ENCODE data around the gene HK3.
"Not testable (repeated sequence)": the region's sequence is repeated elsewhere in the genome, so short reads cannot be mapped to it uniquely, and the experiment has no call there.

The HK3 gene

DNA sequence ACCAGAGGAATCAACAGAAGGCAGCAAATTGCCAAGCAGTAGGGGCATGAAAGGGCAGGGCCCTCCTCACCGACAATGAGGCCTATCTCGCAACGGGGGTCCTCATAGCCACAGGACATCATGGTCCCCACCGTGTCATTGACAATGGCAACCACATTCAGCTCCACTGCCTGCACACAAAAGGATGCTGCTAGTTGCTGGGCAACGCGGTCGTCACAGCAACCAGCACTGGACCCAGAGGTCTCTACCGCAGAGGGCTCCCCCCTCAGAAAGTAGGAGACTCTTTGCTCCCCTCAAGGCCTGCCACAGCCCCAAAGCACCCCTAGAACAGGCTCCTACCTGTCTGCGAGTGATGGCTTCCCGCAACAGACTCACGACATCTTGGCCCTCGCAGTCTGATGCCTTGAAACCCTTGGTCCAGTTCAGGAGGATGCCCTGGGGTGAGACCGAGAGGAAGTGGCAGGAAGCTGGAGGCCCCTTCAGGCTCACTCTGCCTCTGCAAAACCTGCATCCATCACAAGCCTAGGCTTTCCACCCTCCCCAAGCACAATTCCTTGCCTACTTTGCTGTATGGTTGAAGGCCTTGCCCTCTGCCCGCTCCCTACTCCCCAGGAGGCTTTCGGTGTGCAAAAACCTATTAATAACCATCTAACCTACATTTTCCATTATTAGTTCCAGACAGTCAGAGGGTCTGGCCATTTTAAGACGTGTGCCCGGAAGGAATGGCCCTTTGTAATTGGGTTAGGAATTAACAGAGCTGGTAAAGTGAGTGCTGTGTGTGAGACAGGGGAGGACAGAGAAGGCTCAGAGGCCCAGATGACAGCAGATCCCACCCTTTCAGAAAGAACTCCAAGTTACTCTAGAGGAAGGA is 15.2 kb downstream of the HK3 start:
- DNase-seq (ENCODE audit: low read depth in 2 of 3, low spot score in 2 of 3) = no peak

DNA sequence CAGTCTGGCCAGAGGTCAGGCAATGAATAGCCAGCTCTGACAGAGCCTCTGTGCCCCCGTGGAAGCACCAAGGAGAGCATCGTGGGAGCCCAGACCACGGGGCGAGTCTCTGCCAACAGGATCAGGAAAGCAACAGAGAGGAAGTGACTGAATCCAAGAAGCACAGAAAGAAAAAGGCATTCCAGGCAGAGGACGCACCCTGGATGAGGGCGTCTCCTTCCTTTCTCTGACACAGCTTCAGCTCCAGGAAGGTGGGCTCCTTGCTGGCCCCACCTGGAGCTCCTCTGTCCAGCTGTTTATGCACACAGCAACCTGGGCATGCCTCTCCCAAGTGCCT is 16.6 kb downstream of the HK3 start:
- no peak for DNase-seq (ENCODE audit: low read depth in 2 of 3, low spot score in 2 of 3)

DNA sequence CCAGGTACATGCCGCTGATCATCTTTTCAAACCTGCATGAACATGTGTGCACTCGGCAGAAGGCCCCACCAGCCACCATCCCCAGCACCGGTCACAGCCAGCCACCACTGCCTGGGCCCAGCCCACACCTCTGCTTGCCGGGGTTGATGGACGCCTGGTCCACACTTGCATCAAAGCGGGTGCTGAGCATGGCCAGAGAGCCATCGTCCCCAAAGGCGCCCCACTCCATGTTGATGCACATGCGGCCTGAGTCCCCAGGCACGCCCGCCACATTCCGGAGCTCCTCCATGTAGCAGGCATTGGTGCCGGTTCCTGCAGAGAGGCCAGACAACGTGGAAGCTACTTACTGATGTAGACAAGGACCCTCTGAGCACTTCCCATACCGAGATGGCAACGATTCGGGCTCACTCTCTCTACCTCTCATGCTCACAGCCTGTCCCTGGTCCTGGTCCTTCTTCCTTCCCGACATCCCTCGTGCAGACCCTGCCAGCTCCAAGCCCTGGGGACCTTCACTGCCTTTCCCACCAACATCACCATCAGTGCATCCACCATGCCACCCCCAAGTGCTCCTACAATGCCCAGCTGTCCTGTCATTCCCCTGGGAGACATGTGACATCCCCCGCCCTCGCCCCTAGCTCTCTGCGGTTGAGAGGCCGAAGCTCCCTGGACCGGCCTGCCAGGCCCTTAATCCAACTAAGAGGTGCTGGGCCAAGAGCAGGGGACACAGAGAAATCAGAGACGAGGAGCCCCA is 17.2 kb downstream of the HK3 start:
- DNase-seq (ENCODE audit: low read depth in 2 of 3, low spot score in 2 of 3) = no peak

DNA sequence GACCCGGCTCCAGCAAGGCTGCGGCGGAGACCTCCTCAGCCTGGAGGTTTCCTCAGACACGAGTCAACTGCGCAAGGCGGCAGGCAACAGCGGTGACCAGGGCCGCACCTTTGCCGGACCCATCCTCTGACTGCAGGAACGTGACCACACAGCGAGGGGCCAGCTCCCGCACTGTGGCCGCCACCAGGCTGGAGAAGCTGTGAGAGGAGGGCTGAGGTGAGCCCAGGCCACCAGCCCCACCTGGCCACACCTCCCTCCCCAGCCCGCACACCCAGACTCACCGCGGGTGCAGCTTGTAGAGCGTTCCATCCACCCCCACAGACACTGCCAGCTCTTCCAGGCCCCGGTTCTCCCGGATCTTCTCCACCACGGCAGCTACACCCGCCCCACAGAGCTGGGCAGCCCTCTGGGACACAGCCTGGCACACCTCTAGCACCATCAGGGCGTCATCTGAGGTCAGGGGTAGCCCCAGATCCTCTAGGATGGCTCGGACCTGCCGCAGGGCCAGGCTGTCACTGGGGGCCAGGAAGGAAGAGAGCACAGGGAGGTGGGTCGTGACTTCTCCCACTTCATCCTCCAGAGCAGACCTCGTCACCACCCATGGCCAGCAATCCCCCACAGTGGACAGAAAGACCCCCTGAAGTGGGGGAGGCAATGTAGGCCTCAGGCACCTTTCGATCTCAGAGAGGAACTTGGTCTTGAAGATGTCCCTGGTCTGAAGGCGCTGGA is 18.0 kb downstream of the HK3 start:
- no peak for DNase-seq (ENCODE audit: low read depth in 2 of 3, low spot score in 2 of 3)

DNA sequence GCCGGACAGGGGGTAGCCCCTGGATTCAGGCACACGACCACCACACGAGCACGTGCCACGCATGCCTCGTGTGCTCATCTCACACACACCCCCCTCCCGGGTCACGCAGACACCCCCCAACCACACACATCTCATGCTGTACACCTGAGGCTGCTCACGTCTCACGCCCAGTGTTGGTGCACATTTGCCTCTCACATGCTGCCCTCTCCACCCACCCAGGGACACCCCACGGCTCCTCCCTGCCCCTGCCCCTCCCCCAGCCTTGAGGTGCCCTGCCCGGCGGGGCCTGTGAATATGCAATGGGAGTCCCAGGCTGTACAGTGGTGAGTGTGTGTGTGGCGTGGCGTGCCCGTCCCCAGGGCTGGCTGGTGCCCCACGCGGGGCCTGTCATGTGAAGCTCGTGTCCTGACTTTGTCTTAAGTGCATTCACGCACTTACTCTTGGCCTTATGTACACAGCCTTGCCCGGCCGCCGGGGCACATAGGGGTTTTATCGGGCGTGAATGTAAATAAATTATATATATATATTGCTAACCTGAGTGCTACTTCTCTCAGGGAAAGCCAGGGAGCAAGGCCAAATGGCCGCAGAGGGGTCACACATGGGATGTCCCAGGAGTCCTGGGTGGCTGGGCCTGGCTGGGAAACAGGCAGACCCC is 18.7 kb downstream of the HK3 start:
- DNase-seq (ENCODE audit: low read depth in 2 of 3, low spot score in 2 of 3) = no peak

DNA sequence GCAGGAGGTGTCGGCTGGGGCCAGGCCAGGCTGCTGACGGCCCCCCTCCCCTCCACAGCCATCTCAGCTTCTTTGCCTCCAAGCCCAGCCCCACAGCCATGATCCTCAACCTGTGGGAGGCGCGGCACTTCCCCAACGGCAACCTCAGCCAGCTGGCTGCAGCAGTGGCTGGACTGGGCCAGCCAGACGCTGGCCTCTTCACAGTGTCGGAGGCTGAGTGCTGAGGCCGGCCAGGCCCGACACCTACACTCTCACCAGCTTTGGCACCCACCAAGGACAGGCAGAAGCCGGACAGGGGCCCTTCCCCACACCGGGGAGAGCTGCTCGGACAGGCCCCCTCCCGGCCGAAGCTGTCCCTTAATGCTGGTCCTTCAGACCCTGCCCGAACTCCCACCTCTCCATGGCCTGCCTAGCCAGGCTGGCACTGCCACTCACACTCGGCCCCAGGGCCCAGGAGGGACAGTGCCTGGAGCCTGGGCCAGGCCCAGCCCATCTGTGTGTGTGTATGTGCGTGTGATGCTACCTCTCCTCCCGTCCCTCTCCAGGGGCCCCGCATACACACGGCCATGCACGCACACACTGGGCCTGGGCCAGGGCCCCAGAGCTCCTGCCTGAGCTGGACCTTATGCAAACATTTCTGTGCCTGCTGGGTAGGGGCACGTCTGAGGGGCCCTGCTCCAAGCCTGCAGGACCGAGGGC is 19.3 kb downstream of the HK3 start:
- no peak for DNase-seq (ENCODE audit: low read depth in 2 of 3, low spot score in 2 of 3)

DNA sequence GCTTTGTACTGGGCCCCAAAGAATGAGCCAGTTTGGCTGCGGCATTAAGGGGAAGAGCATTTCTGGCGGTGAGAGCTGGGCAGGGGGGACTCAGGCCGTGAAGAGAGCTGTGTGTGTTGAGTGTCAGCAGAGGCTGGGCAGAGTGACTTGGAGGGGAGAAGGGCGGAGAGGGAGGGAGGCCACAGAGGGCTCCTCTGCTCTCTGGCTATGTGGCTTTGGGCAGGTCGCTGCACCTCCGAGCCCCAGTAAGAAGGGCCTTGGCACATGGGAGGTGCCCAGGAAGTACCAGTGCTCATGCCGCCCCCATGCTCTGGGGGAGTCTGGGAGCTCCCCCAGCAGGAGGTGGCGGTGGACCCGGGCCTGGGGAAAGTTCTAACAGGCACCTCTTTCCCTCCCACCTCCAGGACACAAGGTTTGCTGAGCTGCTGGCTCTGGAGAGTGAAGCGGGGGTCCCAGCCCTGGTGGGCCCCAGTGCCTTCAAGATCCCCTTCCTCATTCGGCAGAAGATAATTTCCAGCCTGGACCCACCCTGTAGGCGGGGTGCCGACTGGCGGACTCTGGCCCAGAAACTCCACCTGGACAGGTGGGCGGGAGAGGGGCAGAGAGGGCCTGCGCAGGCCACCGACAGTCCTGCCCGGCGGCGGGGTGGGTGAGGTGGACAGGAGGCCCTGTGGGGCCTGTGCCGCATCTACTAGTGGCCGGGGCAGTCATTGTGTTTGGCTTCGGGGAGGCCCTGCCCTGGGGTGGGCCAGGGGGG is 20.1 kb downstream of the HK3 start:
- DNase-seq (ENCODE audit: low read depth in 2 of 3, low spot score in 2 of 3) = no peak

DNA sequence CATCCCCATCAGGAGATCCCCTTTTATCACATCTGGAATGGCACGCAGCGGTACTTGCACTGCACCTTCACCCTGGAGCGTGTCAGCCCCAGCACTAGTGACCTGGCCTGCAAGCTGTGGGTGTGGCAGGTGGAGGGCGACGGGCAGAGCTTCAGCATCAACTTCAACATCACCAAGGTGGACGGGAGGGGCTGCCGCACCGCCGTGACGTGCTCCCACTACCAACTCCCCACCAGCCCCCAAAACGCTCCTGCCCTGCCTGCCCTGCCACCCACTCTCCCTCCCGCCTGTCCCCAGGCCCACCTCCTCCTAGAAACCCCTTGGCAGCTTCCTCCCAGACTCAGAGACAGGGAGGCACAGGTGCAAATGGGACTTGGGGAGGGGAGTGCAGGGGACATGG is 20.7 kb downstream of the HK3 start:
- DNase-seq (ENCODE audit: low read depth in 2 of 3, low spot score in 2 of 3) = no peak

DNA sequence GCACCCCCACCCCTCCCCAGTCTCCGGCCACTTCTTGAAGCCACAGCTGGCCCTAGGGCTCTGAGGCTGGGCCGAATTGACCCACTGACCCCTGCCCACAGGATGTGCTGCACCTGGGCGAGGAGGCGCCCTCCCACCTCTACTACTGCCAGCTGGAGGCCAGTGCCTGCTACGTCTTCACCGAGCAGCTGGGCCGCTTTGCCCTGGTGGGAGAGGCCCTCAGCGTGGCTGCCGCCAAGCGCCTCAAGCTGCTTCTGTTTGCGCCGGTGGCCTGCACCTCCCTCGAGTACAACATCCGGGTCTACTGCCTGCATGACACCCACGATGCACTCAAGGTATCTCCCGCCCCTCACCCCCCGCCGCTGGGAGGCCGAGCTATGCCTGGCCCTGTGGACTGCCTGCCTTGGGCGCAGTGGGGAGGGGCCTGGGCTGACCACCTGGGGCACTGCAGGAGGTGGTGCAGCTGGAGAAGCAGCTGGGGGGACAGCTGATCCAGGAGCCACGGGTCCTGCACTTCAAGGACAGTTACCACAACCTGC is 21.3 kb downstream of the HK3 start:
- DNase-seq (ENCODE audit: low read depth in 2 of 3, low spot score in 2 of 3) = no peak

DNA sequence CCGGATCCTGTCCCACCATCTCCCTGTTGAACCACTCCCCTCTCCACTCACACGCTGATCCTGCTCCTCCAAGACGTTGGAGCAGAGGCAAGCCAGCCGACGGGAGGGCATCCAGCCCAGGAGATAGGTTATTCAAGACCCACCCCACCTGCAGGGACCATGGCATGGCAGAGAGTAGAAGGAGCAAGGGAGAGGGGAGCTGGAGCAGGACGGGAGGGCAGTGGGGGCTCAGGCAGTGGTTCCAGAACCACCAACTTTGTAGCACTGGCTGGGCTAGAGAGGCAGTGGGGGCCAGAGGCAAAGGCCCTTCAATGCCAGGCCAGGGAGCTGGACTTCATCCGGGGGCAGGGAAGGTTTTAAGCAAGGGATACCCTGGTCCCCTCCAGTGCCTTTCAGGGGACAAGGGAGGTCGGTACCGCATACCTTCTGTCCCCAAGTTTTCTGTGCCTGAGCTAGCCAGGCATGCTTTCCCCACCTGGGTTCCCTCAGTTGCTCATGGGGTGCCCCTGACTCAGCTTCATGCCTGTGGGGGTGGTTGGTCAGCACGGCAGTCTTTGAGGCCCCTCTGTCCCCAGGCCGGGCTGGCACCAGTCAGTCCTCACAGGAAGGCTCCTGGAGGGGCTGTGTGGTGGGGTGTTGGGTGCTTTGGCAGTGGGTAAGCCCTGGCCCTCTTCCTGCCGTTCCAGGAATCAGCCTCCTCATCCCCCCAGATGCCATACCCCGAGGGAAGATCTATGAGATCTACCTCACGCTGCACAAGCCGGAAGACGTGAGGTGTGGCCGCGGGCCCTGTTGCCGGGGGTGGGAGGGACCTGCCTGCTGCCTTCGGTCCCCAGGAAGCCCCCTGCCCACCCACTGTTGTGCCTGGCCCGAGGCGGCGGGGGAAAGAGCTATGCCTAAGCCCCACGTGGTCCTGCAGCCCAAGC is 22.4 kb downstream of the HK3 start:
- no peak for DNase-seq (ENCODE audit: low read depth in 2 of 3, low spot score in 2 of 3)

DNA sequence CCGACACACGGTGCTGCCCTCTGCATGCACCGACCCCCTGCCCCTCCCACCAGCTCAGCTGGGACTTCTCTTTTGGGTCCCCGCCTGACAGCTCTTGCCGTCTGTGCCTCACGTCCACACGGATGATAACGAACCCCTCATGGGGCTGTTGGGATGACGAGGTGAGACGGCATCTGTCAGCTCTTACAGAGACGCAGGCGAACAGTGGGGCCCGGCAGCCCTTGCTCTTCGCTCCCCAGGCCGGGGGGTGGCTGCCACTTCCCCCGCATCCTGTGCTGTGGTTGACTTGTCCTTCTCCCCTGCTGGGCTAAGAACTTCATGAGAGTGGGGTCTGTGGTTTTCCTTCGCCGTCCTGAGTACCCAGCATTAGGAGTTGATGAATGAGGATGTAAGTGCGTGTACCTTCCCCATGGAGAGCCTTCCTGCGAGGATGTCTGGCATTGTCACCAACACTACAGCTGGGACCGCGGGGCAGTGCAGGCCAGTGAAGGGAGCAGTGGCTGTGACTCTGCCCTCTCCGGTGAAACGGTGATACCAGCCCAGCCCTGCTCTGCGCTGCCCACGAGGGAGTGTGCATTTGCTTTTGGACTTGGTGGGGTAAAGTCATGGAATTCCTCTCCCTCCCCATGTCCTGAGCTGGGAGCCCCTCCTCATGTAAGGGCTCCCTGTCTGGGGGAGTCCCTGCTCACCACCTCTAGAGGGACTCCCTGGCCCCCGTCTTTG is 23.2 kb downstream of the HK3 start:
- DNase-seq (ENCODE audit: low read depth in 2 of 3, low spot score in 2 of 3) = no peak

DNA sequence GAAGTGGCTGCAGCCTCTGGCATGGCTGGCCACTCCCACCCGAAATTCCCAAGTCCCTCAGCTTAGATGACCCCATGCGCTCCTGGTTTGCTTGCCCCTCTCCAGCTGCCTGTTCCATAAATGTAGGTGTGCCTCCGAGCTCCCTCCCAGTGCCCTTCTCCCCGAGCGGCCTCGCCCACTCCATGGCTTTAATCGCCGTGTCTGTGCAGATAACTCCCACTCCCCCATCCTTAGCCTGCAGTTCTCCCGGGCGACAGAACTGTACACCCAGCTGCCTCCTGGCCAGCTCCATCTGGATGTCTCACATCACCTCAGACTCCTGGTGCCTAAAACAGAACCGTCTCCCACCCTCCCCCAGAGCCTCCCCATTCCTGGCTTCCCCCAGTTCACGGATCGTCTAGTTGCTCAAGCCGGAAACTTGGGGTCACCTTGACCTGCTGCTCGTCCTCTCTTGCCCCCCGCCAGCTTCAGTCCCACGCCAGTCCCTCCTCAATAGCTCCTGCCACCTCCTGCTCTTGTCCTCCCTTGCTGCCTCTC is 24.1 kb downstream of the HK3 start:
- no peak for DNase-seq (ENCODE audit: low read depth in 2 of 3, low spot score in 2 of 3)

DNA sequence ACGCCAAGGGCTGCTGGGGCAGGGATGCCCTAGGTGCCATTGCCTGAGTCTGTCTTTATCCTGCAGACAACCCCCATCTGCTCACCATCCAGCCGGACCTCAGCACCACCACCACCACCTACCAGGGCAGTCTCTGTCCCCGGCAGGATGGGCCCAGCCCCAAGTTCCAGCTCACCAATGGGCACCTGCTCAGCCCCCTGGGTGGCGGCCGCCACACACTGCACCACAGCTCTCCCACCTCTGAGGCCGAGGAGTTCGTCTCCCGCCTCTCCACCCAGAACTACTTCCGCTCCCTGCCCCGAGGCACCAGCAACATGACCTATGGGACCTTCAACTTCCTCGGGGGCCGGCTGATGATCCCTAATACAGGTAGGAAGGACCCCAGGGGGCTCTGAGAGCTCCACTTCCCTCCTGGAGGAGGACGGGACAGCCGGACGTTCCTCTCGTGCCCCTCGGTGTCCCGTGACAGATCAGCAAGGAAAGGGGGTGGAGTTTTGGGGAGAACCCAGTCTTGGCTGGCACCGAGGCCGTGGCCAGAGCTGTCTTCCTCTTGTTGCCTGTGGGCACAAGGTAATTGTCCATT is 24.9 kb downstream of the HK3 start:
- no peak for DNase-seq (ENCODE audit: low read depth in 2 of 3, low spot score in 2 of 3)

DNA sequence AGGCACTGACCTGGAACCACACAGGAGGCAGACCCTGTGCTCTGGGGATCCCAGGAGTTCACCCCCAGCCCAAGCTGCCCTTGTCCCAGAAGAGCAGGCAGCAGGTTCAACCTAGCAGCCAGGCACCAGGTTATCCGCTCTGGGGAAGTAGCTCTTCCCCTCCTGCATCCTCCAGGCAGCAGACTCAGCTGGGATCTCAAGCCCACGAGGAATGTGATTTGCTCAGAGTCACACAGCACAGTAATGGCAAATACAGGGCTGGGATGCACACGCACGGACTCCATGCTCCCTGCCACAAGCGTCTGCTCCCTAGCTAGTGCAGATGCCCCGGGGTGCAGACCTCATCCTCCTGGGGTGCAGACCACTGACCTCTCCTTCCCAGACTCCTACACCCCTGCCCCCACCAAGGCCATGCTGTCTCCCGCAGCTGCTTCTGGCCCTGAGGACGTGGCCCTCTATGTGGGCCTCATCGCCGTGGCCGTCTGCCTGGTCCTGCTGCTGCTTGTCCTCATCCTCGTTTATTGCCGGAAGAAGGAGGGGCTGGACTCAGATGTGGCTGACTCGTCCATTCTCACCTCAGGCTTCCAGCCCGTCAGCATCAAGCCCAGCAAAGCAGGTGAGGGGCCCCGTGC is 25.5 kb downstream of the HK3 start:
- DNase-seq (ENCODE audit: low read depth in 2 of 3, low spot score in 2 of 3) = no peak

DNA sequence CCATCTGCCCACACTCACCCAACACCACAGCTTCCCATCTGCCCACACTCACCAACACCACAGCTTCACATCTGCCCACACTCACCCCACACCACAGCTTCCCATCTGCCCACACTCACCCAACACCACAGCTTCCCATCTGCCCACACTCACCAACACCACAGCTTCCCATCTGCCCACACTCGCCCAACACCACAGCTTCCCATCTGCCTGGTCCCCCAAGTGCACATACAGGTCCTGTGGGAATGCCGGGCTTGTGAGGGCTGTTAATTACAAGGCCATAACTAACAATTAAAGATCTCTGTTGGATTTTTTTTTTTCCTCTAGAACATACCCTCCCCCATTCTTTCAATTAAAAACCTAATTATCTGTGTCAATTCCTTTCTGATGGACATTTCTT is 26.1 kb downstream of the HK3 start:
- not testable (repeated sequence) for DNase-seq (ENCODE audit: low read depth in 2 of 3, low spot score in 2 of 3)

DNA sequence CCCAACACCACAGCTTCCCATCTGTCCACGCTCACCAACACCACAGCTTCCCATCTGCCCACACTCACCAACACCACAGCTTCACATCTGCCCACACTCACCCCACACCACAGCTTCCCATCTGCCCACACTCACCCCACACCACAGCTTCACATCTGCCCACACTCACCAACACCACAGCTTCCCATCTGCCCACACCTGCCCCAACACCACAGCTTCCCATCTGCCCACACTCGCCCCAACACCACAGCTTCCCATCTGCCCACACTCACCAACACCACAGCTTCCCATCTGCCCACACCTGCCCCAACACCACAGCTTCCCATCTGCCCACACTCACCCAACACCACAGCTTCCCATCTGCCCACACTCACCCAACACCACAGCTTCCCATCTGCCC is 26.6 kb downstream of the HK3 start:
- not testable (repeated sequence) for DNase-seq (ENCODE audit: low read depth in 2 of 3, low spot score in 2 of 3)

DNA sequence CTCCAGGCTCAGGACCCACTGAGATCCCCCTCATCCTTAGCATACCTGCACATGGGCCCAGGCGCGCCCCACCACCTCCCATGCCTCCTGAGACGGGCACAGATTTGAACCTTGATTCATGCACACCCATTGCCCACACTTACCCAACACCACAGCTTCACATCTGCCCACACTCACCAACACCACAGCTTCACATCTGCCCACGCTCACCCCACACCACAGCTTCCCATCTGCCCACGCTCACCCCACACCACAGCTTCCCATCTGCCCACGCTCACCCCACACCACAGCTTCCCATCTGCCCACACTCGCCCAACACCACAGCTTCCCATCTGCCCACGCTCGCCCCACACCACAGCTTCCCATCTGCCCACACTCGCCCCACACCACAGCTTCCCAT is 28.5 kb downstream of the HK3 start:
- not testable (repeated sequence) for DNase-seq (ENCODE audit: low read depth in 2 of 3, low spot score in 2 of 3)

Measured in activated CD8-positive, alpha-beta memory T cell treated with anti-CD3 and anti-CD28 coated beads for 48 hours (primary cell).